Skin of body (tissue), 2 donors: ENCODE data around the gene MYO7B. TPM values are rescaled to one million over a fixed set of nuclear protein-coding genes. Genes with fewer than 3 reads are reported as not detected.
"Not testable (repeated sequence)": the region's sequence is repeated elsewhere in the genome, so short reads cannot be mapped to it uniquely, and the experiment has no call there.

Experiments used
- DNase-seq: peaks from one replicate; lab custom pipeline; 2025; lab: John Stamatoyannopoulos, UW
- total RNA-seq: library from RNA; depleted of rRNA; stranded (reverse); fragments of >200 nt; gene quantifications from one replicate; pipeline ENCODE4 v1.2.3, GENCODE V29; 2014

MYO7B gene
- total RNA-seq, 1 donor from 2014 or later = 0.49 TPM

DNA sequence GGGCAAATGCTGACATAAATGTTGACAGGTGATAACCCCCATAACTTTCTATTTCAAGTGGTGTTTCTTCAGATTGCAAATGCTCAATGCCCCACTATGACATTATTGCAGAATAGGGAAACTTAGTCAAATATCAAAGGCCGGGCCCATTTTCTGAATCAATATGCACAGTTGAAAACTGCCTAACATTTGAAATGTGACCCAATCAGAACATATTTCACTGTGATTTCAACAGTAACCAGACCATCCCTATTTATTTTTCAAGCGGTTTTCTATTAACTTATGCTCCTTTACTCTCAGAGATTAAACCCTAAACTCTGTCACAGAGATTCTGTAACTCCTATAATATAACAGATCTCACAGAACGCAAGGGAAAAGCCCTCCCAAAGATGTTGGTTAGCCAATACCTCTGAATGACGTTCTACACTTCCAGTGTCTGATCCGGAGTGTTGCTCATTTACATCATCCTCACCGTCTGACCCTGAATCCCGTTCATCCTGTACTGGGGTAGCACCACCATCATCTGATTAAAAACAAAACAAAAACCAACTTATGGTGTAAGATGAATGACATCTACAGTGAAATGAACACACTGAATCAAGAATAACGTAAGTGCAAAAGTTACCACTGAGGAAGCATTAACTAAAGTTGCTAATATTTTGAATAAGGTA lies 12.1 kb upstream of the MYO7B start:
- no peak for DNase-seq

DNA sequence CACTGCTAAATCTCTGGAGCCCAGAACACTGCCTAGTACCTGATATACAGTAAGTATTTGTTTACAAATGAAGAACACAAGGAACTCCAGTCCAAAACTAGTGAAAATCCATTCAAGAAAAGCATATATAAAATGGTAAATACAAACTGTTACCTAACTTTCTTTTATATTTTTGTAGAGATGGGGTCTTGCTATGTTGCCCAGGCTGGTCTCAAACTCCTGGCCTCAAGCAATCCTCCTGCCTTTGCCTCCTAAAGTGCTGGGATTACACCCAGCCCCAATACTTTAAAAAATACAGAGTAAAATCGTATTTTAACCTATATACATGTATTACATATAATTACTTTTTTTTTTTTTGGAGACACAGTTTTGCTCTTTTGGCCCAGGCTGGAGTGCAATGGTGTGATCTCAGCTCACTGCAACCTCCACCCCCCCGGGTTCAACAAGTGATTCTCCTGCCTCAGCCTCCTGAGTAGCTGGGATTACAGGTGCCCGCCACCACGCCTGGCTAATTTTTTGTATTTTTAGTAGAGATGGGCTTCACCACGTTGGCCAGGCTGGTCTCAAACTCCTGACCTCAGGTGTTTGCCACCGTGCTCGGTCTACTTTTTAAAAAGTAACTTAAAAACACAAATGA lies 11.2 kb upstream of the MYO7B start:
- not testable (repeated sequence) for DNase-seq

DNA sequence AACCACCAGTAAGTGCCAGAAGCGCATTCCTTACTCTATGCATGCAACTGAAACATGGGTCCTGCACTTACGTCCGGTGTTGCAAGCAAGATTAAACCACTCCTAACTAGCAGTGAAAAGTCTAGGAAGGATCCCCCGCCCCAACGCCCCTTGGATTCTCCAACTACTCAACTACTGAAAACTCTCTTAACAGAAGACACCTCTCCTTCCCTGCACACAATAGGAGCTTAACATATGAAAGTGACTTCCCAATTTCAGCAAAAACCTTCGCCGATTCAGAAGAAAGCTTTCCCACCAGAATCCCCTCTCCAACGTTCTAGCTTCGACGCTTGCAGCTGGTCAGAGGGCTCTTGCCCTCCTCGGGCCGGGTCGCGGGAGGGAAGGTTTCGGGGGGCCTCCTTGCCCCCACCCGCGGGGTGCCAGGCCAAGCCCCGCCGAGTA lies 9.8 kb upstream of the MYO7B start:
- peak; percentile 41 for DNase-seq

DNA sequence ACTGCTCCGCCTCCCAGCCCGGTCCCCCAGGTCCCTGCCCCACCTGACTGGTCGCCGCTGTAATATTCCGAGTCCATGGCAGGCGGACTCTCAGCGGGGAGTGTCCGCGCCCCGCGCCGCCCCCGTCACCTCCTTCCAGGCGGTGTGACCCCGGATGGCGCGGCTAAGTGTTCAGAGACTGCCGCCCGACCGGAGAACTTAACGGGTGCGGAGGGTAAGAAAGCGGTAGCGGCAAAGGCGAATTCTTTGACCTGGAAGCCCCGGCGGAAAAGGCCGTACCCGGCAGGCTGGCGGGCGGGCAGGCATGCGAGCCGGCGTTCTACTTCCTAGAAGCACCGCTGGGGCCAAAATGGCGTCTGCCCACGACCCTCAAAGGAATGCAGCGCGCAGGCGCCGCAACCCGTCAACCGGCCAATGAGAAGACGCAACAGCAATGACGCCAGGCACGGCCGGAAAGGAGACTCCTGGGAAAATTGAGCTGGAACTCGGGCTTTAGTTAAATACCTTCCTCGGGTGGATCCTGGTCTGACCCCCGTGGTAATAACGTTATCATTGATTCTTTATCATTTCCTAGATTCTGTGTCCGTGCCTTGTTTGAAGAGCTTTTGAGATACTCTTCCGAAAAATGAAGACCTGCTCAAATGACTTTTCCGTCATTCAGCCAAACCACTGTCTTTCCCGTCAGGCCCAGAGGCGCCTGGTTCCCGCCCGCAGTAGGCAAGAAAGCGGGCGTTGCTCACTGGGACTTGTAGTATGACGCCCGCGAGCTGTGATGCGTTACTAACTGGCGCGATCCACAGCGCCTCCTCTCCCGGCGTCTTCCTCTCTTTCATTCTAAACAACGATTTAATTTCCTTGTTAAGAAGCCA lies 9.1 kb upstream of the MYO7B start, which contains the start of gene IWS1:
Gene IWS1, minus strand, starts transcription at position 358 of the 869 bp plus-strand sequence. Its CDS starts 281 bp downstream, at position 77.
- peak; percentile 99 for DNase-seq

DNA sequence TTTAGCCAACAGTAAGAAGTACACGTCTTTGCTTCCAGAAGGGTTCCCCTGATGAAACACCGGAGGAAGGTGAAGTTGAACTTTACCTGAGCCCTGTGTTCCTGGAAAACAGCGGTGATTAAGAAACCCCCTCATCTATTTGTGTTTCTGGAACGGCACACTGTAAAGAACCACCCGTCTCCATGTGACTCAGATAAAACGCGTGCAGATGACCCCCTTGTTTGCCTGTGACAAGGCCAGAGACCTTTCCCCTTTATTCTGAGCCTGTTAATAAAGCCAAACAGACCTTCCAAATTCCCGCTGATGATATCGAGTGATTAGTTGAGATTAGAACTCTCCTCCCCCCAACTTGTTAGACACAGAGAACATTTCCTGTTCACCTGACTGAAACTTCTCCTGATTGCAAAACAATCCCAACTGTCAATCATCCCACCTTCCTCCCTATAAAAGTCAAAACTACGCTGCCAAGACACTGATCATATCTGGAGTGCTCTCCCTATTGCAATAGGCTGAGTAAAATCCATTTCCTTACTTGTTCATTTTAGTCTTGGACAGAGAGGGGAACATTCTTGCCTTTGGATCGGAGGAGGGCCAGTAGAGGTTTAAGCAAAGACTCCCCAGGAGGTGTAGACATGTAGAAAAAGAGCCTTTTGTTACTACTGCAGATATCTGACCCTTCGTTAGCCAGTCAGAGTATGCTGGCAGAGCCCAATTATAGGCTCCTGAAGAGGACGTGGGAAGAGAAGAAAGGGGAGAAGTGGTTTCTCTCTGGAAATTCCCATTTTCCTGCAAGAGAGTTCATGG lies 8.3 kb upstream of the MYO7B start:
- DNase-seq = peak; percentile 82

DNA sequence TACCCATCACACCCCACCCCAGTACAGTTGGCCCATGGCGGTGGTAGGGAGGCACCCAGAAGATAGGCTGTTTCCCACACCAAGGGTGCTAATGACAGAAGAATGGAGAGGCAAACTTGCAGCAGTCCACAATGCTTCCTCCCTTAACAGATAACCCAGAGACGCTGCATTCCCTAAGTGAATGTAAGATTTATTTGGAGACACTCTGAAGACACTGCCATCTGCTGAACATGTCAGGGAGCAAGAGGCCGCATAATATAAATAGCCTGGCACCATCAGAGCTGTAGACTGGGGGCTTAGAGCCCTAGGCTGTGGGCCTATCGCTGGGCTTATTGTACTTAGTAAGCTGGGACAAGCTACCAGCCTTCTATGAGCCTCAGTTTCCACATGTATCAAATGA lies 7.0 kb upstream of the MYO7B start:
- DNase-seq = no peak

DNA sequence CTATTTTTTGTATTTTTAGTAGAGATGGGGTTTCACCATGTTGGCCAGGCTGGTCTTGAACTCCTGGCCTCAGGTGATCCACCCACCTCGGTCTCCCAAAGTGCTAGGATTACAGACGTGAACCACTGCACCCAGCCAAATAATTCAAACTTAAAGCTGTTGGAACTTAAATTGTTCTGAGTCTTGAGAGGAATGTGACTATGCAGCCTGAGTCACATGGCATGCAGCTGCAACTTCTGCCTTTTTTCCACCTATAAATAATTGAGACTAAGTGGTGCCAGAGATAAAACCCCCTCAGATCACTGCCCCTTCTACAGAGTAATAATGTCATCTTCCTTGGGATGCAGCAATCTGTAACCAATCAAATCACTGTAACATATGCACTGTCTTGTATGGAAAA lies 6.1 kb upstream of the MYO7B start:
- DNase-seq = peak; percentile 11

DNA sequence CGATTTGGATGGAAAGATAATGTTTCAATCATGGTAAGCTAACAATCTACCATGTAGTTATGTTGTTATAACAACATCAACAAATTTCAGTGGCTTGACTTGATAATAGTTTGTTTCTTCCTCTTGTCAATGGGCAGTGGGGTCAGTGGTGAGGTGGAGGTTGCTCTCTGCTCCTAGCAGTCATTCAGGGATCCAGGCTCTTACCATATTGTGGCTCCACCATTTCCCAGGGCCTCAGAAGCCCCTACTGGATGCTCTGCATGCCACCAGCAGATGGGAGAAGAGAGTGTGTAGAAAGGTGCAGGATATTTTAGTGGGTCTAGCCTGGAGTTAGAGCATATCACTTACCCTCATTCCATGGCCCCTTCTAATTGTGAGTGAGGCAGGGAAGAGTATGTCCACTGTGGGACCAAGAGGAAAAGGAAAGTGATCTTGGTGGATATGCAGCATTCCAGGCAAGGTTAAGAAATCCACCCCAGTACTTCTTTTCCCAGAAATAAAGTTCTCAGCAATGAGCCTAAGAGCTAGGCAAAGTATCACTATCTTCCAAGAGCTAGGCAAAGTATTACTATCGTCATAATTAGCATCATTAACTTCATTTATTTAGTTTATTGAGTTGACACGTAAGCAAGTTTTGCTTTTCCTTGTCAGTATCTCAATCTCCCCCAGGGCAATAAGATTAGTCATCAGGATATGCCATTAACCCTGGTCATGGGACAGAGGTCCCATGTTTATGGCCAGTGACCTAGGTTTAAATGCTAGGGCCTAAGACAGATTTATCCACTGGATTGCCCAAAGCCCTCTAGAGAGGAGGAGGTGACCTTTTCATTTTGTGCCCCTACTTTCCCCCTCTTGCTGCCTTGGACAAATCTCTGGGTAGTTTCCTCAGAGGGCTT lies 5.0 kb upstream of the MYO7B start:
- no peak for DNase-seq

DNA sequence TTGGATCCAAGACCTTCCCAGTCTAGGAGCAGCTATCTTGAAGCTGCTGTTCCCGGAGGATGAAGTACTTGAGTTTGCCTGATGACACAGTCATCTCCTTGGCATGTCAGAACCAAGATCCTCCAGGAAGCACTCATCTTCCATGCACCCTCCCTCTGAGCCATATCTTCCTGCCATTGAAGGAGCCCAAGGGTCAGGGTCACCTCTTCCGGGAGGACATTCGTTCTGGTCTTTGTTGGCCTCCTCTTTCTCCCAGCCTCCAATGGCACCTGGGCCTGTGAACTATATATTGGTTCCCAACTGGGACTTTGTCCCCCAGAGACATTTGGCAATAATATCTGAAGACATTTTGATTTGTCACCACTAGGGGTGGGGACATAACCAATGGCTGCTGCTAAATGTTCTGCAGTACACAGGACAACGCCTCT lies 4.2 kb upstream of the MYO7B start:
- no peak for DNase-seq

DNA sequence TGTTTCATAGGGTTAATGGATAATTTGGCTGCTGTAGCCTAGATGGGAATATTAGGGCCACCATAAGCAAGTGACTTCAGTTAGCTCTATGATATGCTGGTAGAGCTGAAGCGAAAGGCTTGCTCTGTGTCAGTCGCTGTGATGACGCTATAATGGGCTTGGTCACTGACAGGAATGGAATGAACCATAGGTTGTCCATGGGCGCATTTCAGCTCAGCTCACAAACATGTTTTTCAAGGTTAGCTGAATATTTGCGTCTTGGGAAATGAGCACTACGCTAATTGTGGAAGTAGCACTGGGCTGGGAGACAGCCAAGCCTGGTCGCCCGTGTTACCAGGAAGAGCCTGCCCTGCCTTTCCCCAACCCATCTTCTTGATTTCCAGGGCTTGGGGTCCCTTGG lies 3.2 kb upstream of the MYO7B start:
- no peak for DNase-seq

DNA sequence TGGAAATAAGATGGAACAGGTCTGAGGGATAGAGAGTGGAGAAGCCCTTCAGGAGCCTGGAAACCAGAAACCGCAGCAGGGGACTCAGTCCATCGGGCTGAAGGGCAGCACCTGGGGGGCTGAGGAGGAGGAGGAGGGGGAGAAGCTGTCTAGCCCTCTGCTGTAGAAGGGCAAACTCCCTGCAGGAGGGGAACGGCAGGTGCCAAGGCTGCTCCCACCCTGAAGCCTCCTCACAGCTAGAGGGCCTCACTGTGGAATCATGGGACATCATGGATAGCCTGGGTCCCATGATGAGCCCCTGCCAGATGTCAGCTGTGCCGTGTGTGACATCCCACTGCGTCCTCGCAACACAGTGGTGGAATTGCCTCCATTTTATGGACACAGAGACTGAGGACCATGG lies 435 bp downstream of the MYO7B start:
- DNase-seq = no peak

DNA sequence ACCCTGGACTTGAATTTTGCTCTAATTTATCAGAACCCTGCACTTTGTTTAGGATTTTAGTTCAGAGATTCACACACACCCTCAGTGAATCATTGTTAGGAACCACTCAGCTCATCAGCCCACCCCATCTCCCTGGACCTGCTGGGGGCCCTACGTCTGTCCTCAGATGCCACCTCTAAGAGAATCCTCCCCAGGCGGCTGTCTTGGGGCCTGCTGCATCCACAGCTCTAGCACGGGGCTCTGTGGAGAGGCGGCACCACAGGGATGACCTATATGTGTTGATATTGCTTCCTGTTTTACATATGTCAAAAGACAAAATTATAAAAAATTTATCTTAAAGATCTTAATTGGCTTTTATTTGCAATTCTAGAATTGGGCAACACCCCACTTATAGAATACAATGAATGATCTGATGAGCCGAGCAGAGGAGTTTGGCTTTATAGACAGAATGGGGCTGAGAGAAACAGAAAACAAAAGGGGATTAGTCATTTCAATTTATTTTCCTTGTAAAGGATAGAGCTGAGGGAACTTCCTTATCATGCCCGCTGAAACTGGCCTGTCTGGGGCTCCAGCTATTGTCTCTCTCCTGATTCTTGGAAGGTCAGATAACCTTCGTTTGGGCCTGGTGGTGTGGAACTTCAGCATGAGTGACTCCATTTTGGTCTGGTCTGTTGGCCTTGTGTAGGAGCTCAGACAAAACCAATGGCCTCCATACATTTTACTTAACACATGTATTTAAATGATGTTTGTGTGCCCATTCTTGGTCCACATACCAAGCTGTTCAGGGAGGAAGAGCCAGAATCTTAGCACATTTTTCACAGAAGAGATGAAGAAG lies 1.4 kb downstream of the MYO7B start:
- no peak for DNase-seq

DNA sequence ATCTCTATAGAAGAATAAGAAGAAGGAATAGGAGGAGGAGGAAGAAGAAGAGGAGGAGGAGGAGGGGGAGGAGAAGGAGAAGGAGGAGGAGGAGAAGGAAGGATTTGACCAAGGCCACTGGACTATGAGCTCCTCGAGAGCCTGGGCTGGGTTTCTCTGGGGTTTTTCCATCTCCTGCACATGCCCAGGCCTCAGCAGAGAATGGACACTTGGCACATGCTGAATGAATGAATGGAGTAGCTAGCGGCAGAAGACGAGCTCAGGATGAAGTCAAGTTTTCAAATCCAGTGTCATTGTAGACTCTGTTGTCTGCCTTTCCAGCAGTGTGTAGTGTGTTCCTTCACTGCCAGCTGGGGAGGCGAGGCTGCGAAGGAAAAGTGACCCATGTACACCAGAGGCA lies 2.2 kb downstream of the MYO7B start:
- no peak for DNase-seq

DNA sequence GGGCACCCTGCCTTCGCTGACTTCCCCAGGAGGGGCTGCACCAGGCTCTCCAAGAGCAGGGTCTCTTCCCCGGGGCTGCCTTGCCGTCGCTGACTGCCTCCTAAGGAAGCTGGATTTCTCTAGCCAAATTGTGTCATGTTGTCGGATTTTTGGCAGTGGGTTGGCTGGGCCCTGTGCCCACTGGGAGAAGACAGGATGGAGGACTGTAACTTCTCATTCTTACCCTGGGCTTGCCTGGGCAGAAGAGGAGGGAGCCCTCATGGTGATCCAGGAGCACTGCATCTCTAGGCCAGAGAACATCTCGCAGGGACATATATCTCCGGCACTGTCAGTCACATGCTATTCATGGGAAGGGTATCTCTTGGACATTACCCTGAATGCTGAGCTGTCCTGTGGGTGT lies 6.3 kb downstream of the MYO7B start:
- no peak for DNase-seq

DNA sequence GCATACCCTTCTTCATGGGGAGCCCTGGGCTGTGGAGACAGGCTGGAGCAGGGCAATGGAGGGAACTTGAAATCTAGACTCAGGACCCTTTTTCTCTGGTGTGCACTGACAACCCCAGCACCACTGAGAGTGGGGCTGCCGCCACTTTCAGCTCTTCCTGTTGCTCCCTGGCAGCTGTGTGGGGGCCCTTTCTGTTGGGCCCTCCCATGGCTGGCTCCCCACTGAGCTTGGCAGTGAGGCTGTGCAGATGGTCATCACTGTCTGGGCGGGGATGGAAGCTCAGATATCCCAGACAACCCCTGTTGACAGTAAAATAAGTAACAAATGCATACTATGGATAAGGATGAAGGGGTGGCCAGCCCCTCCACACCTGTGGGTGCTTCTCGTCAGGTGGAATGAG lies 6.7 kb downstream of the MYO7B start:
- no peak for DNase-seq

DNA sequence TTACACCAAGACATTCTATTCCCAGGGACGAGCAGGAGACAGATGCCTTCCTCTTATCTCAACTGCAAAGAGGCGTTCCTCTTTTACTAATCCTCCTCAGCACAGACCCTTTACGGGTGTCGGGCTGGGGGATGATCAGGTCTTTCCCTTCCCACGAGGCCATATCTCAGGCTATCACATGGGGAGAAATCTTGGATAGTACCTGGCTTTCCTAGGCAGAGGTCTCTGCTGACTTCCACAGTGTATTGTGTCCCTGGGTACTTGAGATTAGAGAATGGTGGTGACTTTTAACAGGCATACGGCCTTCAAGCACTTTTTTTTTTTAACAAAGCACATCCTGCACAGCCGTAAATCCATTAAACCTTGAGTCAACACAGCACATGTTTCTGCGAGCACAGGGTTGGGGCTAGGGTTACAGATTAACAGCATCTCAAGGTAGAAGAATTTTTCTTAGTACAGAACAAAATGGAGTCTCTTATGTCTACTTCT lies 7.6 kb downstream of the MYO7B start:
- DNase-seq = not testable (repeated sequence)

DNA sequence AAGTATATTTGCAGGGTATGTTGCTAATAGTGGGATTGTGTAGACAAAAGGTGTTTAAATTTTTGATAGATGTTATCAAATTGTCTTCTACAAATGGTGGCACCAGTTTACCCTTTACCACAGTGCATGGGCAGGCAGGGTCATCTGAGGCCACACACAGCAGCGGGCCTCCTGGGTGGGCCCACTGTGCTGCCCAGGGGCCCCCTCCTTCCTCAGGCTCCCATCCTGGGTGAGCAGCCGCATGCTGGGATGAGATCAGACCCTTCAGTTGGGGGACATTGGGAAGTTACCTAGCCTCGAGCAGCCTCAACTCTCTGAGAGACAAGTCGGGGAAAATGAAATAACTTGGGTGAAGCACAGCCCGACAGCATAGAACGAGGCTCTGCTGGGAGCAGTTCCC lies 9.7 kb downstream of the MYO7B start:
- no peak for DNase-seq

DNA sequence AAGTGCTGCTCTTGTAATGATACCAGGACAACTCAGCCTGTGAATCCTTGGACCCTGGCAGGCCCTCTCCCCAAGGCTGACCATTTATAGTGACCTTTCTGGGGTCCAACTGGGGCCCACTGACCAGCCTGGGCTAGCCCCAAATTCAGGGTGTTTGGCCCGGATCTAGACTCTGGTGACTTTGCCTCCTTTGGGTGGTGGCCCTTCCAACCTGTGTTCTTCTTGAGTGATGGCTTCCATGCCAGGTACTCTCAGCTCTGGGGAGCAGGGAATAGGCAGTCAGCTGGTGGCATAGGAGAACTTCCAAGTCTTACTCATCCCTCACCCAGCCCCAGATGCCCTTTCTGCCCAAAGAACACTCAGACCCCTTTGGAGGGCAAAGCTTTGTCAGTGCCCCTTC lies 10.3 kb downstream of the MYO7B start:
- no peak for DNase-seq

DNA sequence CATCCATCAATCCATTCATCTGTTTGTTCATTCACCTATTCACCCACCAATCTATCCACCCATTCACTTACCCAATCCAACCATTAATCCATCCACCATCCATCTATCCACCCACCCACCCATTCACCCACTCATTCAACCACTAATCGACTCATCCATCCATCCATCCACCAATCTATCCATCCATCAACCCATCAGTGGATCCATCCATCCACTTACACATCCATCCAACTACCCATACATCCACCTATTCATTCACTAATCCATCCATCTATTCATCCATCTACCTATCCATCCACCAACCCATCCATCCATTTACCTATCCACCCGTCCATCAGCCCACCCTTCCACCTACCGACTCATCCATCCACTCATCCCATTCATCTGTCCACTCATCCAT lies 11.3 kb downstream of the MYO7B start:
- DNase-seq = no peak
